GM18502 (cell line): ENCODE results near the gene ZFP36L2.

Source experiments
- ATAC-seq: cut with Tn5 transposase; IDR thresholded peaks from one replicate; pipeline ENCODE4 v1.9.1; 2021; ENCODE audit warnings: mild to moderate bottlenecking; ENCODE audit not compliant: unreplicated experiment, poor library complexity

ZFP36L2 gene

GRCh38 chr2:43212216-43212835 is 14.1 kb downstream of the ZFP36L2 start:
- ATAC-seq: no peak

- ATAC-seq: no peak
Measured at GRCh38 chr2:43210467-43211303, 15.7 kb downstream of the ZFP36L2 start.

GRCh38 chr2:43210125-43210466 is 16.3 kb downstream of the ZFP36L2 start:
- ATAC-seq: no peak

DNA sequence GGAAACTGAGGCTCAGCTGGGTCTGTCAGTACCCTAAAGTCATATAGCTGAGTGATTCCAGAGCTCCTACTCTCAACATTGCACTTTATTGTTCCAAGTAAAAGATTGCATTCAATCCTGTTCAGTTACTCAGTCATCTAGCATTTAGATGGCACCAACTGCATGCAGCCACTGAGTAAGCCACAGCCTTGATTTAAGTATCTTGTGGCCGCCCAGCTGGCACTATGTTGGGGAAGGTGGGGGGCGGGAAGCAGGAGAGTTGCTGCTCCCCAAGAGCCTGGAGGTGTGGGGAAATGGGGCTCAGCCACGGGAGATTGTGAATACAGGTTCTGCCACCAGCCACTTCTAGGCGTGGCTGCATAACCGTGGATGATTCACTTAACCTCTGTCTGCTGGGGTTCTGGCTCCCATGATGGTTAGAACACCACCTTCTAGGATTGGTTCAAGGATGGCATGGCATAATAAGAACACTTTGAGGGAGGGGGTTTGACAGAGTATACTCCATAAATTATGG is 17.1 kb downstream of the ZFP36L2 start:
- no peak for ATAC-seq

DNA sequence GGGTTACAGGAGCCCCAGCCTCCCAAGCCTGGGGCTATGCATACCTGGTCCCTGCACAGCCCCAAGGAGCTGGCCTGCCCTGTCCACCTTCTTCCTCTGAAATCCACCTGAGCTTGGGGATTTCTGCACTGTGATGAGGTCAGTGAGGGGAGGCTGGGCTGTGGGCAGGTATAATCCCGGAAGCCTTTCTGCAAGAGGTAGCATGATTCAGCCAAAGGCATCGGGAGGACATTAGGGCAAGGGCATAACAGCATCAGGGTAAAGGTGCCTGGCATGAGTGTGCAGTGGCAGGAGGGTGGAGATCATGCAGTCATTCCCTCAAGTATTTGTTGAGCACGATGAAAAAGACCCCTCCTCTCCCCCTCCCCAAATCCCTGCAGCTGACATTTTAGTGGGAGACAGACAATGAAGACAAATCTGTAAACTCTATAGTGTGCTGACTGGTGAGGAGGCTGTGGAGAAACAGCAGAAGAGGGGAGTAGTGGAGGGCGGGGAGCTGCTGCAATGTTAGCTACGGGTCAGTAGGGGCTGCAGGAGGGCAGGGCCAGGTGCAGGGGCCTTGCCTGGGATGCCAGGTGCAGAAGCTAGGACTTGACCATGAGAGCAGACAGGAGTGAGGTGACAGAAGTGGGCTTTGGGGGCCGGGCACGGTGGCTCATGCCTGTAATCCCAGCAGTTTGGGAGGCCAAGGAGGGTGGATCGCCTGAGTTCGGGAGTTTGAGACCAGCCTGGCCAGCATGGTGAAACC is 18.7 kb downstream of the ZFP36L2 start:
- ATAC-seq: no peak

- ATAC-seq: no peak
Measured at GRCh38 chr2:43206602-43207001, 19.8 kb downstream of the ZFP36L2 start.

- ATAC-seq: no peak
Measured at GRCh38 chr2:43203373-43203772, 23.0 kb downstream of the ZFP36L2 start.

GRCh38 chr2:43202289-43202688 is 24.1 kb downstream of the ZFP36L2 start:
- no peak for ATAC-seq

- no peak for ATAC-seq
Measured at GRCh38 chr2:43201497-43201896, 24.9 kb downstream of the ZFP36L2 start.

GRCh38 chr2:43201016-43201415 is 25.4 kb downstream of the ZFP36L2 start:
- ATAC-seq: no peak

DNA sequence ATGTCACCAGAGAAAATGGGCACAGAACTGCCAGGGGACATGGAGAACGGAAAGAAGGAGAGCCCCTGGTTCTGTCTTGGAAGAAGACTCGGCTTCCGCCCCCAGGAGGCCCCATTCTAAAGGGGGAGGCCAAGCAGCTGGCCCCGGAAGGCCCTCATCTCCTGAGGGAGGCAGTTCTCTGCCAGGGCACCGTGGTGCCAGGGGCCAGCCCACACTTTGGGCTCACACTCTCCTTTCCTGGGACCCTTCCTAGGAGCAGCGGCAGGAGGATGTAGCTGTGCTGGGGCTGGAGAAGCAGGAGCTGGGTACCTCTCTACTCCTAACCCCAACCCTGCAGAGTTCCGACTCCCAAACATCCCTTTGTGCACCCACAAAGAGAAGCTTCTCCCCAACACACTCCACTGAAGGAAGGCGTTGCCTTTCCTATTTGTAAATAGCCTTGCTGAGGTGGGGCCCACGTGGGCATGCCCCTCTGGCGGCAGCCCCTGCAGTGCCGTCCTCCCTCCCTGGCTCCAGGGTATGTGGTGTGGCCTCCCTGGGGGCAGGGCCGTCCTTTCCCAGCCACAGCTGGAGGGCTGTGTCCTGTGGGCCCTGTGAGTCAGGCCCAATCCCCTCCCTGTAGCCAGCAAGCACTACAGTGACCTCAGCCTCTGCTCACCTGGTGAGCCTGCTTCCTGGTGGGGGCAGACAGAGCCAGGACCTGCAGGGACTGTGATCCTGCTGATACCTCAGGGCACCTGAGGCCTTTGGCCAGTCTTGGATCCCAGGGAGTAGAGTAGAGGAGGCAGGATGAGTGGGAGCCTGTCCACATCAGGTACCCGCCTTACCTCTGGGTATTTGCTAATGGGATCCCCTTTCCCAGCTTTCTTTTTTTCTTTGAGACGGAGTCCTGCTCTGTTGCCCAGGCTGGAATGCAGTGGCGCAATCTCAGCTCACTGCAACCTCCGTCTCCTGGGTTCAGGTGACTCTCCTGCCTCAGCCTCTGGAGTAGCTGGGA is 26.6 kb downstream of the ZFP36L2 start:
- ATAC-seq: no peak

DNA sequence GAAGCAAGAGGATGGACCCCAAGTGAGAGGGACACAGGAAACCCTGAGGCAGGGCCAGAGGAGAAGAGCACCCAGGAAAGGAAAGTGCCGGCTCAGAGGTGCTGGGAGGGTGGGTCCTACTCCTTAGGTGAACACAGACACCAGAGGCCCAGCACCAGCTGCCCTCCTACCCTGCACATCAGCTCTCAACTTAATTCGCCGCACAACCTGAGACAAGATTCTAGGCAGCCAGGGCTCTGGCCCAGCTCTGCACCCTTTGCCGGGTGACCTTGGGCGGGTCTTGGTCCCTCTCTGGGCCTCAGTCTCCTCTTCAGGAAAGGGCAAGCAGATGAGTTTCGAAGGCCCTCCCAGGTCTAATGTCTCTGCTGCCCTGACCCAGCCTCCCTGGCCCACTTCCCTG is 28.1 kb downstream of the ZFP36L2 start:
- no peak for ATAC-seq

- no peak for ATAC-seq
Measured at GRCh38 chr2:43197588-43197896, 28.9 kb downstream of the ZFP36L2 start.

GRCh38 chr2:43196768-43197587 is 29.4 kb downstream of the ZFP36L2 start:
- no peak for ATAC-seq

GRCh38 chr2:43194121-43194869 is 32.1 kb downstream of the ZFP36L2 start:
- ATAC-seq: no peak

DNA sequence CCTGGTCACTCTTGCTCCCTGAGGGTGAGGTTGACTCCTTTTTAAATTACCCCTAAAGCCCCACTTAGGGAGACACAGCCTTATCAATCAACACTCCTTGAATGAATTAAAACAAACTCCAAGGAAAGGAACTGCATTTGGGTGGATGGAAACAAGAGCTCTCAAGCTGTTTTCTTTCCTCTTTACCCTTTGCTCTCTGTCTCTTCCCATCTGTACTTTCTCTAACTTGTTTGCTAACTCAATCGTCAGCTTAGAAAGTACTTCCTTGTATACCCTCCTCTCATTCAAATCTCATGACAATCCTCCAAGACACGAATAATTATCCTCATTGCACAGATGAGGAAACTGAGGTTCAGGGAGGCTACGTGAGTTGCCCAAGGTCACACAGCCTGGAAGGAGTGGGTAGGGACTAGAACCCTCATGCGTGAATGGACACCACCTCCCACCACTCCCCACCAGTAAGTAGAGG is 32.7 kb downstream of the ZFP36L2 start:
- ATAC-seq: no peak

DNA sequence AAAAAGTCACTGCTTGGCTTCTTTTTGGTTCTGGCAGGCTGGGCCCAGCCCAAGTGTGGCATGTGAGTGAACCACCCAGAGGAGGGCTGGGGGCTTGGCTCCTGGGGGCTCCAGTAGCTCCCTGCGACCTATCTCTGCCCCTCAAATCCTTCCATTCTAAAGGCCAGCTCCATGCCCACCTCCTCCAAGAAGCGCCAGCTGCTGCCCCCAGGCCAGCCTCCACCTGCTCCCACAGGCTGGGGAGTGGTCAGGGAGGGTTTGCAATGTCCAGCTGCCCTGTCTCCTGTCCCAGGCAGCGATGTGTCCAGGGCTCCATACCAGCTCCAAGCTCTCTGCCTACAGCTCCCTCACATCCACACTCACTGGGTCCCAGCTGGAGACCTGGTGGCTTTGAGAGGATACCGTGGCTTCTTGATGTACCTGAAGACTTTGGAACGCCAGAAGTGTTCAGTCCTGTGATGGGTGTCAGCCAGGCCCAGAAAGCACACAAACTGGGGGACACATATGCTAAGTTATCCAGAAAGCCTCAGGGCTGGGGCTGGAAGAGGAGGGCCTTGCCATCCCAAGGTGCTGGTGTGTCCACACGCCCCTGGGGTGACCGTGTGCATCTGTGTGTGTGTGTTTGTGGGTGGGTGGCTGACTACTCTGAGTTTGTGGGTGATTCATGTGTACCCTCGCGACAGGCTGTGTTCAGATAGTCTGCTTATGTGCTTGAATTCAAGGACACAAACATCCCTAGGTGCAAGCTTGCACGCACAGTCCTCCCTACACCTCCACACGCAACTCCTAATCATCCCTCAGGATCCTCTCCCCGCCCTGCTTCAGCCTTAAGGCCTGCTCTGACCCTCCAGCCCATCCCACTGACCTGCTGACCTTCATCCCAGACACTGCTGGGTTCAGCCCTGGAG is 33.4 kb downstream of the ZFP36L2 start:
- ATAC-seq: no peak
